ENCODE measurements around the gene SOX15. TPM values are rescaled to one million over a fixed set of nuclear protein-coding genes. Genes with fewer than 3 reads are reported as not detected.

SOX15 gene
- total and polyA plus RNA-seq, 3 donors from 2014 or later, result 2.6 to 4.0 (median 2.8) TPM

- Histone ChIP-seq H3K4me1 (peaks cover 13% of the 10 kb centered on the region), H3K4me3 (no peak overlapping the region), H3K27ac (no peak overlapping the region), H3K9me3 (no peaks in the 10 kb centered on the region), H3K36me3 (ENCODE audit: low read depth, missing control alignments) (no peaks in the 10 kb centered on the region), H3K27me3 (no peaks in the 10 kb centered on the region)
- intact Hi-C loops (cut with DNase I; ENCODE audit: low total_unique reads), result no loop called here
- 63 to 66% methylated on average over 5 to 6 of the region's 6 CpGs for WGBS, 2 donors
- TF ChIP-seq POLR2A (IDR thresholded peaks at IDR 0.05), result no peak
- TF ChIP-seq CTCF (IDR thresholded peaks at IDR 0.05), result peak; percentile 31 to 52 (median 36)
- DNase-seq, result no peak
Observed at GRCh38 chr17:7632492-7632894, 42.6 kb upstream of the SOX15 start.

- TF ChIP-seq CTCF (IDR thresholded peaks at IDR 0.05) (no peak), POLR2A (IDR thresholded peaks at IDR 0.05) (no peak)
- no peaks in the 10 kb centered on the region for H3K9me3 ChIP-seq
- intact Hi-C loops (cut with DNase I; ENCODE audit: low total_unique reads), result no loop called here
- H3K36me3 ChIP-seq (ENCODE audit: low read depth, missing control alignments), result no peaks in the 10 kb centered on the region
- 44 to 69% methylated on average over 8 to 11 of the region's 11 CpGs for WGBS, 2 donors
- H3K27me3 ChIP-seq, result no peaks in the 10 kb centered on the region
- peaks cover 16% of the 10 kb centered on the region for H3K4me1 ChIP-seq
- H3K4me3 ChIP-seq, result no peak overlapping the region
- no peak for DNase-seq
- H3K27ac ChIP-seq, result no peak overlapping the region
Observed at GRCh38 chr17:7631398-7632380, 41.8 kb upstream of the SOX15 start.

- WGBS, 2 donors, result 76 to 81% methylated on average over 13 of the region's 13 CpGs
- TF ChIP-seq POLR2A (IDR thresholded peaks at IDR 0.05), result no peak
- no peak for TF ChIP-seq CTCF (IDR thresholded peaks at IDR 0.05)
- Histone ChIP-seq H3K9me3 (no peaks in the 10 kb centered on the region), H3K4me3 (no peak within 1 kb of the TSS), H3K36me3 (ENCODE audit: low read depth, missing control alignments) (no peaks in the 10 kb centered on the region), H3K27me3 (no peaks in the 10 kb centered on the region), H3K27ac (no peak within 1 kb of the TSS), H3K4me1 (peaks cover 22% of the 10 kb centered on the region)
- intact Hi-C loops (cut with DNase I; ENCODE audit: low total_unique reads), result no loop called here
- no peak for DNase-seq
Observed at GRCh38 chr17:7629939-7630571, 40.2 kb upstream of the SOX15 start, which contains the start of gene SHBG. SHBG (plus strand) TSS chr17:7630135; CDS start chr17:7630173, 38 bp downstream.

- peaks cover 22% of the 10 kb centered on the region for H3K4me1 ChIP-seq
- 1% methylated on average over 13 to 48 of the region's 54 CpGs for WGBS, 2 donors
- peak within 1 kb of the TSS; percentile 91 to 94 for H3K4me3 ChIP-seq
- no peaks in the 10 kb centered on the region for H3K36me3 ChIP-seq (ENCODE audit: low read depth, missing control alignments)
- H3K9me3 ChIP-seq, result no peaks in the 10 kb centered on the region
- peak within 1 kb of the TSS; percentile 96 to 98 for H3K27ac ChIP-seq
- intact Hi-C loops (cut with DNase I; ENCODE audit: low total_unique reads), result no loop called here
- H3K27me3 ChIP-seq, result no peaks in the 10 kb centered on the region
- DNase-seq, result peak; percentile 97
- TF ChIP-seq POLR2A (IDR thresholded peaks at IDR 0.05) (peak; percentile 46), CTCF (IDR thresholded peaks at IDR 0.05) (no peak)
Observed at GRCh38 chr17:7627250-7628121, 37.6 kb upstream of the SOX15 start, which contains the start of gene SAT2. SAT2 (minus strand) TSS chr17:7627821; CDS start chr17:7627635, 186 bp downstream.

Measured in testis (tissue), 3 donors.